GM10266 (cell line): ENCODE data around the gene AK3.

Experiments used
- DNase-seq: peaks from one replicate; pipeline ENCODE4 v3.0.0; 2012; ENCODE audit errors: extremely low spot score
- TF ChIP-seq, protein P1 (sequence below): IDR thresholded peaks from 2 replicates; pipeline ENCODE4 v1.5.1; 2012; ENCODE audit warnings: mild to moderate bottlenecking, low read depth; ENCODE audit not compliant: control insufficient read depth, insufficient read depth; ENCODE audit errors: missing control alignments

AK3 gene

DNA sequence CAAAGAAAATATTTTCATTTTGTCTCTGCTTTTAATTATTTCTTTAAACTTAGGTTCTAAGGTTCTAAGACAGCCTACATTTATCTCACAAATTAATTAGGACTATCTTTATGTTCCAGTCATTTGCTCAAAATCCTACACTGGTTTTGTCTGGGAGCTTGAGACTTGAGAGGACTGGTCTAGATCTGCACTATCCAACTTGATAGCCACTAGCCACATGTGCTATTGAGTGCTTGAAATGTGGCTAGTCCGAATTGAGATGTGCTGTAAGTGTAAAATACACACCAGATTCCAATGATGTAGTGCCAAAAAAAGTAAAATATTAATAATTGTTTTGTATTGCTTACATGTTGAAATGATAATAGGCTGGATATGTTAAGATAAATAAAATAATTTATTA, 54.4 kb downstream of the AK3 start:
- no peak for DNase-seq
- TF ChIP-seq, protein P1, sequence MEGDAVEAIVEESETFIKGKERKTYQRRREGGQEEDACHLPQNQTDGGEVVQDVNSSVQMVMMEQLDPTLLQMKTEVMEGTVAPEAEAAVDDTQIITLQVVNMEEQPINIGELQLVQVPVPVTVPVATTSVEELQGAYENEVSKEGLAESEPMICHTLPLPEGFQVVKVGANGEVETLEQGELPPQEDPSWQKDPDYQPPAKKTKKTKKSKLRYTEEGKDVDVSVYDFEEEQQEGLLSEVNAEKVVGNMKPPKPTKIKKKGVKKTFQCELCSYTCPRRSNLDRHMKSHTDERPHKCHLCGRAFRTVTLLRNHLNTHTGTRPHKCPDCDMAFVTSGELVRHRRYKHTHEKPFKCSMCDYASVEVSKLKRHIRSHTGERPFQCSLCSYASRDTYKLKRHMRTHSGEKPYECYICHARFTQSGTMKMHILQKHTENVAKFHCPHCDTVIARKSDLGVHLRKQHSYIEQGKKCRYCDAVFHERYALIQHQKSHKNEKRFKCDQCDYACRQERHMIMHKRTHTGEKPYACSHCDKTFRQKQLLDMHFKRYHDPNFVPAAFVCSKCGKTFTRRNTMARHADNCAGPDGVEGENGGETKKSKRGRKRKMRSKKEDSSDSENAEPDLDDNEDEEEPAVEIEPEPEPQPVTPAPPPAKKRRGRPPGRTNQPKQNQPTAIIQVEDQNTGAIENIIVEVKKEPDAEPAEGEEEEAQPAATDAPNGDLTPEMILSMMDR = no peak

DNA sequence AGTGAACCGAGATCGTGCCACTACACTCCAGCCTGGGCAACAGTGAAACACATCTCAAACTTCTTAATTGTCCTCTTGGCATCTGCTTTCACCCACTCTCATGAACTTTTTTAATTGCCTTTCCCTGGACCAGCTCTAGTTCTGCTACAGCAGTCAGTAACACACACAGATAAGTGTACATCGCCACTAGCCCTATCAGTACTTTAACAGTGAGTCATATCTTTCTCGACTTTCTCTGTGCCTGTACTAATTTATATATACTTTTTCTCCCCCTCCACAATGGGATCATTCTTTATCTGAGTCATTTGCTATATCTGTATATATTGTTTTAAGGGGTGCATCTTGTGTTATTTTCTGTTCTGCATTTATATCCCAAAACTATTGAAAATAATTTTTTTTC, 54.9 kb downstream of the AK3 start:
- peak; percentile 16 for DNase-seq
- TF ChIP-seq, protein P1 = no peak

DNA sequence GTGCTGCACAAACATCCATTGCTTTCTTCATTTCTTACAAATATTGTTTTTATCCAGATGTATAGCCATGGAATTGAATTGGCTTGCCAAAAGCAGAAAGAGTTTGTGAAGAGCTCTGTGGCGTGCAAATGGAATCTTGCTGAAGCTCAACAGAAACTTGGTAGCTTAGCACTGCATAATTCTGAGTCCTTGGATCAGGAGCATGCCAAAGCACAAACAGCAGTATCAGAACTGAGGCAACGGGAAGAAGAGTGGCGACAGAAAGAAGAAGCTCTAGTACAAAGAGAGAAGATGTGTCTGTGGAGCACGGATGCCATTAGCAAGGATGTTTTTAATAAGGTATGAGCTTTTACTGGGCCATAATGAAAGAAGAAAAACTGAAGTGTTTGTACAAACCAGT, 56.2 kb downstream of the AK3 start:
- TF ChIP-seq, protein P1 = no peak
- no peak for DNase-seq

DNA sequence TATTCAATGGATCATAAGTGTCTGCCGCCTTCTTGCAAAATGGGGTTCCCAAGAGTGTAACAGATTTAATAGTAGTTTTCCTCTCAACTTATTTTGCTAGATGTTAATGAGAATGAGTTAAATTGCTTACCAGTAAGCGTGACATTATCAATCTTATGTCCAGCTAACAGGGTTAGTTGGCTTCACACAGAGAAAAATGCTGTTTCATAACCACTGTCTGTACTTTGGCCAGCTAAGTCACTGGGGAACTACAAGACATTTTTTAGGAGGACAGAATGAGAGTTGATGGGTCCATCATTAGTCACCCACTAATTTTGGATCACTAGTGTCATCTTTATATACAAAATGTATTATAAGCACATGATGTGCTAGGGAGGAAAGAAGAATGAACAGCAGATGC, 60.3 kb downstream of the AK3 start:
- TF ChIP-seq, protein P1 = no peak
- no peak for DNase-seq

DNA sequence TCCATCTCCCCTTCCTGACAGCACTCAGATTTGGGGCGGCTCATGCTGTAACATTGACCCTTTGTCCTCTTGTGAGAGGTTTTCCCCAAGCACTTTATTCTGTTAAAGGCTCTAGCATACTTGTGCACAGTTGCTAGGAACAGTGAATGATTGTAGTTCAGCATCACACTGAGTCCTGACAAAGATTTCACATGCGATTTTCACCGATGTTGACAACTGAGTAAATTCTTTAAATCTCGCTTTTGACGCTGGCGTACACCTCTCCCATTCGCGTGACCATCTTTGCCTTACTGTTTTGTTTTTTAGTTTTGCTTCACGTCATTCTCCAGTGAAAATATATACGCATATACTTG, 60.9 kb downstream of the AK3 start:
- TF ChIP-seq, protein P1 = no peak
- no peak for DNase-seq

DNA sequence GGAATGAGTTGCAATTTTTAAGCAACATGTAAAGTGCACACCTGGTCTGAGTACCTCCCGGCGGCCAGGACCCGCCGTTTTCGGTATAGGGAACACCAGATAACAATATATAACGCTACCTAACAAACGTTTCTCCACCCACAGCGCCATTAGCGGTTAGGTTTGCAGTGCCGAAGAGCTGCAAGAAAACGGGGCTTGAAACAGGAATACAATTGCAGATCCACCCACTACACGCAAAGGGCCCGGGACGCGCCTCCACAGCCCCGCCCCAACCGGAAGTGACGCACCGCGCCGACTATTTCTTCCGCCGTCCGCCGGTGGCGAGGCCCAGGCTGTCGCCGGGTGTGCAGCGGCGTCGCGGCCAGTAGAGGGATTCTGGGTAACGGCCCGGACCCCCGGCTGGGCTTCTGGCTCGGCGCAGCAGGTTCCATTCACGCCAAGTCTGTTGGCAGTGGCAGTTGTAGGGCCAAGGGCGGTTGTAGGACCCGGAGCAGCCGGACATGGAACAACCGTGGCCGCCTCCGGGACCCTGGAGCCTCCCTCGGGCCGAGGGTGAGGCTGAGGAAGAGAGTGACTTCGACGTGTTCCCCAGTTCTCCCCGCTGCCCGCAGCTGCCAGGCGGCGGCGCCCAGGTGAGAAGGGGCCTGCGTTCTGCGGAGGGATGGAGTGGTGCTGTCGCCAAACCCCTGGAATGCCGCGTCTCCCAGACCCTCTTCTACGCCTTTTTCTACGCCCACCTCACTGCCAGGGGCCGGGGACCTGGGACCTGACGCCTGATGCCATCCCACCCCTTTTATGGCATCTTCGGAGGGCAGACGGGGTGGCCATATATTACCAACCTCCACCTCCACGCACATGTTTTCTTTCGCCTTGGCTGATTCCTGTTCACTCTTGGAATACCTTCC, 61.5 kb downstream of the AK3 start, which contains the start of gene CDC37L1:
Gene CDC37L1 (plus strand): TSS at position 302 of the 905 bp plus-strand sequence. CDS start 199 bp downstream, at position 501.
- peak; percentile 90 for DNase-seq
- TF ChIP-seq, protein P1 = peak; percentile 40

DNA sequence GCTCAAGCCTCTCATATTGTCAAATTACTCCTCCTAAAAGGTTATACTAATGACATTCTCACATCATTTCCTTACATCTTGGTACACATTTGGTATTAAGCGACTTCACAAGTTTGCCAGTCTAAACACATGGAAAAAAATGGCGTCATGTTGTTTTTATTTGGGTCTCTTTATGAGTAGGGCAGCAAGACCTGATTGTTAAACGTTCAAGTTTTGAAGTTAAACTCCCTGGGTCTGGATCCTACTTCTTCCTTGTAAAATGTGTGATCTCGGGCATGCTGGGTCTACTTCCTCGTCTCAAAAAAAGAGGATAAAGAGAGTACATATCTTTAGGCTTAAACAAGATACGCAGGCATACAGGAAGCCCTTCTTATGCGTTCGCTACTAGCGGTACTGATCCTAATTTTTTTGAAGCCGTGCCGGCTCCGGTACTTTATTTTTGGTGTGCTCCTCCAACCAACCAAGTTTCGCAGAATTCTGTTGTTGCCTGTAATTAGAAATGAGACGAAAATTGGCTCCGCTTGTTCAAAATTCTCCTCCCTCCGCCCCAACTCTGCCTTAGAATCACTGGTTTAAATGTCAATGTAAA, 62.2 kb downstream of the AK3 start:
- peak; percentile 22 for DNase-seq

More for the DNA sequence above, 62.2 kb downstream of the AK3 start:
- TF ChIP-seq, protein P1 = no peak
